Dedifferentiated amniotic fluid mesenchymal stem cell (primary cell): ENCODE data around the gene UQCRFS1.

Experiments
- DNase-seq: peaks from one replicate; pipeline ENCODE4 v3.0.0-alpha.2; 2016; ENCODE audit errors: extremely low spot score

The UQCRFS1 gene

DNA sequence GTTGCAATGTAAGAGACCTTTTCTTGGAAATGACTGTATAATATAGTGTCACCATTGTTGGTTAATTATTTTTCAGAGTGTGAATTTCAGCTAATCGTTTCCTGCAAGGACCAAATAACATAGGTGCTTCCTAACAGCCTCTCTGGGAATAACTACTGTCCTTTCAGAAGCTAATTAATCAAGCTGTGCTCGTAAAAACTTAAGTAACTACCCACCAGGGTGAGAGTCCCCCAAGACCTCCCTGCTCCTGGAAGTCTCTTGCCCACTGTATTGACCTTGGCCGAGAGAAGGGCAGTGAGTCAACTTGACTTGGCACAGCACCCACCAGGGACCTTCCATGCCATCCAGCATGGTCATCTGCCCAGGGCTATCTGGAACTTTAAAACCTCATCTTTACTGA is 50.3 kb downstream of the UQCRFS1 start:
- DNase-seq, result no peak

DNA sequence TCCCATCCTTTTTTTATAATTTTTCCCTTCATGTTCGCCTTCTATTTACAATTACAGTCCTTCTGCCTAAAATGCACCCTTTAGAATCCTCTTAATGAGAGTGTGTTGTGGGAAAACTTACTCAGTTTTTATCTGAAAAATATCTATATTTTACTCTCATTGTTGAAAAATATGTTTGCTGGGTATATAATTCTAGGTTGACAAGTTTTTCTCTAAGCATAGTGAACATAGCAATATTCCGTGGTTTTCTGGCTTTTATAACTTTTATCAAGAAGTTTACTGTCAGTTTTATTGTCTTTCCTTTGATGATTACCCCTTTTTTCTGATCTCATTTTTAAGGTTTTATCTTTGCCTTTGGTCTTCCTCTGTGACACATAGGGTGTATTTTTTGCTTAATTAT is 57.3 kb downstream of the UQCRFS1 start:
- DNase-seq, result no peak
